SK-N-MC (cell line): Measurements from ENCODE around the gene RAB7B.

Source experiments
- EZH2 ChIP-seq: fragments of 200-600 bp; sonication (generic); IDR thresholded peaks from one replicate; pipeline ENCODE4 v1.6.1; 2017; ENCODE audit warnings: antibody characterized with exemption
- POLR2AphosphoS5 ChIP-seq: IDR thresholded peaks from 2 replicates; pipeline ENCODE4 v1.6.1; 2012; ENCODE audit warnings: mild to moderate bottlenecking, low read depth, low read length, borderline replicate concordance

- TF ChIP-seq EZH2 (no peak), POLR2AphosphoS5 (no peak)
Measured at GRCh38 chr1:206020393-206021007, 17.3 kb upstream of the RAB7B start.
